Measurements from ENCODE around the gene SUPT16H.
"Not testable (repeated sequence)": the region's sequence is repeated elsewhere in the genome, so short reads cannot be mapped to it uniquely, and the experiment has no call there.

SUPT16H gene

GRCh38 chr14:21356511-21356910, 27.3 kb downstream of the SUPT16H start:
- DNase-seq, result no peak

- DNase-seq, result no peak
Observed at GRCh38 chr14:21352587-21352986, 31.2 kb downstream of the SUPT16H start.

GRCh38 chr14:21350539-21350938, 33.3 kb downstream of the SUPT16H start:
- no peak for DNase-seq

GRCh38 chr14:21347201-21347600, 36.6 kb downstream of the SUPT16H start:
- no peak for DNase-seq

DNA sequence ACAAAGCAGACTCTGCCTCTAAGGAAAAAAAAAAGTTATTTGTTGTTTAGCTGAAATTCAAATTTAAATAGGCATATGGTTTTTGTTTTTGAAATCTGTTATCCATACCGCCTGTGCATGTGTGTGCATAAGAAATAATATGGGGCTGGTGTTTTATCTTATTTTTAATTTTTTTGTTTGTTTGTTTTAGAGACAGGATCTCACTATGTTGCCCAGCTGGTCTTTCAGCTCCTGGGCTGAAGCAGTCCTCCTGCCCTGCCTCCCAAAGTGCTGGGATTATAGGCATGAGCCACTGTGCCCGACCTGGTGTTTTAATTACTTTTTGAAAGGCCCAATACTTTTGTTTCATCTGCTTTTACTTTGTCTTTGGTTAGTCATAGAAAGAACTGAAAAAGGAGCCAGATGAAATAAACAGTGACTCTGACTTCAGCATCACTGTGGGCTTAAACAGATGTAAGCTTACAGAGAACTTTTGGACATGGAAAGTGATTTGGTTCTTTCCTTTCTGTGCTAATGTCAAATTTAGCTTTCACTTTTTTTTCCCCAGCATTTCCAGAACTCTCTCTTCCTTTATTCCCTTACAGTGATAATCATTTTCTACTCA, 37.2 kb downstream of the SUPT16H start:
- no peak for DNase-seq

- no peak for DNase-seq
Observed at GRCh38 chr14:21343035-21343794, 40.6 kb downstream of the SUPT16H start.

- no peak for DNase-seq
Observed at GRCh38 chr14:21334202-21334906, 49.5 kb downstream of the SUPT16H start.

- DNase-seq, result no peak
Observed at GRCh38 chr14:21332950-21333349, 50.9 kb downstream of the SUPT16H start.

DNA sequence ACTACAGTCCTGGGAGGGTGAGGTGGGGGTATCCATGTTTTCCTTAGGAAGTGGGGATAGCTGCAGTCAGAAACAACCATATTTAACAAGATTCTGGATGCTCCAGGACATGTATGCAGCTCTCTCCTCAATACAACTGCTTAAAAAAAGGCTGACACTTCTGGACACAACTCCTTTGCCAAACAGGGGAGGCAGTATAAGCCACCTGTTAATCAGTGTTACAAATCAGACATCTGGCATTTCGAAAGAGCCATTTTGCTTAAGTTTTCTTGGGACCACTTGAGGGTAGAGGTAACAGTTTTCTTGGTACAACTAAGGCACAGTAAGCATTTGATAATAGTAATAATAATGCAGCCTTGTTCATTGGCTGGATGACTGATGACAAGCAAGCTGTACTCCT, 56.8 kb downstream of the SUPT16H start:
- no peak for DNase-seq

GRCh38 chr14:21322716-21323115, 61.1 kb downstream of the SUPT16H start:
- no peak for DNase-seq

DNA sequence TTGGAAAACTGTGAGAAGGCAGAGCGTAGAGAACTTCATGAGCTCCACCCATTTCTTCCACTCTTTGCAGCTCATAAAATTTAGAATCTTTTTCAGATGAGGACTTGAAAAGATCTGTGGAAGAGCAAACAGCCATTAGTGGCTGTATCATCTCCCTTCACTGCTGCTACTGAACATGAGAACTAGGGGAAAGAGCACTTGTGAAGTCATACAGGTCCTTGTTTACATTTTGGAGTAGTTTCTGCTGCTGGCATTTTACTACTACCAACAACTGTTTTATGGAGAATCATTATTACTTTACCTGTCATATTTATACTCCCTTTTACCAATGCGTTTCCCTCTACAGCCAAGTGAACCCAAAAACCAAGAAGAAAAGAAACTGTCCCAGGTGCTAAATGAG, 62.9 kb downstream of the SUPT16H start:
- DNase-seq, result no peak

DNA sequence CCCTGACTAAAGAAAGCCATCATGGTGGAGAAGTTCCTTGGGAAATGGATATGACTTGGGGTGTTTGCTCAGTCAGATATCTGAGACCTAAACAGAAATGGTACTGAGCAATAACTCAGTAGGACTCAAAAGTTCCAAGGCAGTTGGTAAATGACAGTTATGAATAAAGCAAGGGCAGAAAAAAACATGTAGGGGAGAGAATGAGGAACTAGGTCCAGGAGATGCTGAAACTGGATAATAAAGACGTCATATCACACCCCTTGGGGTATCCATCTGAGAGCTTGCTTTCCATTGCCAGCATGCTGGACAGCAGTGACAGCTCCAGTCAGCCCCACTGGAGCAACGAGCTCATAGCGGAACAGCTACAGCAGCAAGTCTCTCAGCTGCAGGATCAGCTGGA, 66.4 kb downstream of the SUPT16H start:
- DNase-seq, result no peak

- DNase-seq, result no peak
Observed at GRCh38 chr14:21313512-21313911, 70.3 kb downstream of the SUPT16H start.

GRCh38 chr14:21311614-21312013, 72.2 kb downstream of the SUPT16H start:
- no peak for DNase-seq

DNA sequence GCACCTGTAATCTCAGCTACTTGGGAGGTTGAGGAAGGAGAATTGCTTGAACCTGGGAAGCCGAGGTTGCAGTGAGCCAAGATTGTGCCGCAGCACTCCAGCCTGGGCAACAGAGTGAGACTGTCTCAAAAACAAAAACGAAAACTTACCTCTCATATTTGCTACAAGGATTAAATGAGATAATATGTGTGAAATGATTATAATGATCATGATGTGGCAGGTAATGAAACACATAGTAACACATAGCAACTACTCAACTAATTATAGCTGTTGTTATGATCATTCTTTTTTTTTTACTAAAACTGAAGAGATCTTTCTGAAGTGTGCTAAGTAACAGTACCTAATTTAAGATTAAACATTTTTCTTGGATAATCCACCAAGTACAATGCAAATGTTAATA, 73.9 kb downstream of the SUPT16H start:
- no peak for DNase-seq

GRCh38 chr14:21309238-21309636, 74.6 kb downstream of the SUPT16H start:
- DNase-seq, result no peak

DNA sequence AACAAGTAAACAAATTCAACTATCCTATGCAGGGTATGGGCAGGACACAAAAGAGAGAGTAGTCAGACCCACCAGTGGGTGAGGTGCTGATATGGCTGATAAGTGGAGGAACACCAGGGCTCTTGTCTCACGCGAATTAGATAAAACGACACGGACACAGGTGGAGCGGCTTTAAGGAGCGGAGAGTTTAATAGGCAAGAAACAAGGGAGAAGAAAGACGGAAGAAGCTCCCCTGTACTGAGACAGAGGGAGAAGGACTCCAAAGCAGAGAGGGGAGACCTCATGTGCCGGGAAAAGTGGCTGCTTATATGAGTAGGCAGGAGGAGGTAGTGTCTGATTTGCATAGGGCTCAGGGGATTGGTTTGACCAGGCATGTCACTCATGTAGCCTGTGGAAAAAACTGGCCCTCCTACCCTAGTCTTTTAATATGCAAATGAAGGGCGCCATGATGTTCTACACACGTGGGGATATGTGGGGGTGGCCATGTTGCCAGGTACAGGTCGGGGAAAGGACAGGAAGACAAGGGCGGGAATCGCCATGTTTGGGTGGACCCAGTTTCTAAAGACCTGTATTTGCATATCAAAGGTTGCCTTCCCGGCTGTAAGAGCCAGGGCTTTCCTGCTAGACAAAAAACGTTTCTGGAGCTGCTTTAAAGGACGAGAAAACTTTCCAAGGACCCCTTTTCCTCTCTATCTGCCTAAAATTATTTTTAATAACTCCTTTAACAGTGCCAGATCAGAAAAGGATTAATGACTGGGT, 75.2 kb downstream of the SUPT16H start:
- DNase-seq, result peak; percentile 100

DNA sequence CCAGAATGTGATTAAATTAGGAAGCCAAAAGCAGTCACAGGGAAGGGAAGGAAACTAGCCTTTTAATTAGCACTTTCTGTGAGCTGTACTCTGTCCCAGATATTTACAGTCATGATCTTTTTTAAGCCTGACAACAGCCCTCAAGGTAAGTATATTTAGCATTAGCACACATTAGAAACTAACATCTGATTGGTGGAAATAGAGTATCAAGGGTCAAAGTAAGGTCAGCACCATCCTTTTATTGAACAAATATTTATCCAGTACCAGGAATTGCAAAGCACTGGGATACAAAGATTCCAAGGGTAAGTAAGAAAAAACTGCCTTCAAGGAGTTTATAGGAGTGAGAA, 75.7 kb downstream of the SUPT16H start:
- no peak for DNase-seq

DNA sequence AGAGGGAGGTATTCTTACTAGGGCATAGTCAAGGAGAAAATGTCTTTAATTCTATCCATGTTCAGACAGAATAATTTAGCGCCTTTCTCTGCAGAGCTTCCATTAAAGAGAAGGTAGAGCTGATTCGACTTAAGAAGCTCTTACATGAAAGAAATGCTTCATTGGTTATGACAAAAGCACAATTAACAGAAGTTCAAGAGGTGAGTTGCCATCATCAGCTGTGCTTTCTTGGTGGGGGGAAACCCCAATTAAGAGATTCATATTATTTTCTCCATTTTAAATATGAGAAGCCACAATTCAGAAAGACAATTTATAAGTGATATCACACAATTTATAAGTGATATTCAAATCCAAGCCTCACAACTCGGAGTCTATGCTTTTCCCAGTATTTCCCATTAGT, 76.2 kb downstream of the SUPT16H start:
- DNase-seq, result no peak

DNA sequence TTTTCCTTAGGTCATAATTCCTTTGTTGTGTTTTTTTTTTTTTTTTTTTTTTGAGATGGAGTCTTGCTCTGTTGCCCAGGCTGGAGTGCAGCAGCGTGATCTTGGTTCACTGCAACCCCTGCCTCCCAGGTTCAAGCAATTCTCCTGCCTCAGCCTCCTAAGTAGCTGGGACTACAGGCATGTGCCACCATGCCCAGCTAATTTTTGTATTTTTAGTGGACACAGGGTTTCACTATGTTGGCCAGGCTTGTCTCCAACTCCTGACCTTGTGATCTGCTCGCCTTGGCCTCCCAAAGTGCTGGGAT, 81.0 kb downstream of the SUPT16H start:
- not testable (repeated sequence) for DNase-seq

GRCh38 chr14:21302013-21302835, 81.6 kb downstream of the SUPT16H start:
- DNase-seq, result no peak

All from NCI-H2171 treated with DMSO at 0.1 percent for 48 hours (cell line).